ENCODE data around the gene NFIB. TPM values are rescaled to one million over a fixed set of nuclear protein-coding genes. Genes with fewer than 3 reads are reported as not detected.
A peak's percentile ranks its signal among the peaks of the same experiment; 100 is the strongest.

NFIB gene
- polyA plus RNA-seq, 2 of the 4 experiments (the other 2 are of a cell fraction), result 10.7 to 21.7 TPM

- ATAC-seq (no peak), DNase-seq (ENCODE audit: low read depth in 1 of 2, low spot score in 1 of 2) (no peak), FAIRE-seq (no peak)
- Histone ChIP-seq H3K4me2 (no peak overlapping the region), H3K4me1 (peaks cover 13% of the 10 kb centered on the region), H3K27ac (no peak overlapping the region), H3K4me3 (no peak overlapping the region), H3K9me3 (no peaks in the 10 kb centered on the region)
- ChIA-PET POLR2A (no interaction called here), CTCF (no interaction called here)
- TF ChIP-seq ATOH8 (CRISPR knock-in tag; IDR thresholded peaks at IDR 0.05; ENCODE audit: low read depth), result no peak
- no peak for TF ChIP-seq NR3C1 (IDR thresholded peaks at IDR 0.05)
- TF ChIP-seq ZFP36 (IDR thresholded peaks at IDR 0.05; ENCODE audit: borderline replicate concordance, partially characterized antibody), result no peak
- whole genome bisulfite sequencing (ENCODE audit: missing lambda C conversion rate), result 81% methylated on average over 7 of the region's 7 CpGs
Observed at GRCh38 chr9:14263707-14264483, 50.0 kb downstream of the NFIB start.

GRCh38 chr9:14262827-14263226, 51.1 kb downstream of the NFIB start:
- H3K4me2 ChIP-seq, result no peak overlapping the region
- ATAC-seq (no peak), FAIRE-seq (peak; percentile 23), DNase-seq (ENCODE audit: low read depth in 1 of 2, low spot score in 1 of 2) (no peak)
- H3K4me3 ChIP-seq, result no peak overlapping the region
- no peak for TF ChIP-seq FOSL2 (IDR thresholded peaks at IDR 0.05)
- no peak for TF ChIP-seq FOSL2 (CRISPR knock-in tag; IDR thresholded peaks at IDR 0.05)
- TF ChIP-seq, protein P1, sequence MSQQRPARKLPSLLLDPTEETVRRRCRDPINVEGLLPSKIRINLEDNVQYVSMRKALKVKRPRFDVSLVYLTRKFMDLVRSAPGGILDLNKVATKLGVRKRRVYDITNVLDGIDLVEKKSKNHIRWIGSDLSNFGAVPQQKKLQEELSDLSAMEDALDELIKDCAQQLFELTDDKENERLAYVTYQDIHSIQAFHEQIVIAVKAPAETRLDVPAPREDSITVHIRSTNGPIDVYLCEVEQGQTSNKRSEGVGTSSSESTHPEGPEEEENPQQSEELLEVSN (IDR thresholded peaks at IDR 0.05; ENCODE audit: borderline replicate concordance, low read depth), result no peak
- TF ChIP-seq TP53 (CRISPR knock-in tag; IDR thresholded peaks at IDR 0.05), result no peak
- no peak for TF ChIP-seq BHLHE40 (IDR thresholded peaks at IDR 0.05; ENCODE audit: low read depth, low read length)
- TF ChIP-seq SMC3 (IDR thresholded peaks at IDR 0.05), result no peak
- TF ChIP-seq ZNF302 (CRISPR knock-in tag; IDR thresholded peaks at IDR 0.05), result no peak
- no peak for TF ChIP-seq HOXB5 (CRISPR knock-in tag; IDR thresholded peaks at IDR 0.05)
- no peak for TF ChIP-seq MAFK (IDR thresholded peaks at IDR 0.05; ENCODE audit: partially characterized antibody)
- no peak for TF ChIP-seq EHF (CRISPR knock-in tag; IDR thresholded peaks at IDR 0.05)
- TF ChIP-seq TFCP2L1 (CRISPR knock-in tag; IDR thresholded peaks at IDR 0.05), result no peak
- no peak for TF ChIP-seq RAD21 (conservative IDR thresholded peaks at IDR 0.05 in 1 of 2, IDR thresholded peaks at IDR 0.05 in 1 of 2)
- no peak for TF ChIP-seq ZFP36 (IDR thresholded peaks at IDR 0.05; ENCODE audit: borderline replicate concordance, partially characterized antibody)
- TF ChIP-seq HES2 (IDR thresholded peaks at IDR 0.05), result no peak
- TF ChIP-seq NFE2L2 (conservative IDR thresholded peaks at IDR 0.05; ENCODE audit: low read length), result no peak
- CTCF ChIA-PET, result no interaction called here
- peaks cover 24% of the 10 kb centered on the region for H3K4me1 ChIP-seq
- POLR2A ChIA-PET, result no interaction called here
- H3K27ac ChIP-seq, result no peak overlapping the region
- 100% methylated on average over 2 of the region's 2 CpGs for WGBS (ENCODE audit: missing lambda C conversion rate)
- no peaks in the 10 kb centered on the region for H3K9me3 ChIP-seq

DNA sequence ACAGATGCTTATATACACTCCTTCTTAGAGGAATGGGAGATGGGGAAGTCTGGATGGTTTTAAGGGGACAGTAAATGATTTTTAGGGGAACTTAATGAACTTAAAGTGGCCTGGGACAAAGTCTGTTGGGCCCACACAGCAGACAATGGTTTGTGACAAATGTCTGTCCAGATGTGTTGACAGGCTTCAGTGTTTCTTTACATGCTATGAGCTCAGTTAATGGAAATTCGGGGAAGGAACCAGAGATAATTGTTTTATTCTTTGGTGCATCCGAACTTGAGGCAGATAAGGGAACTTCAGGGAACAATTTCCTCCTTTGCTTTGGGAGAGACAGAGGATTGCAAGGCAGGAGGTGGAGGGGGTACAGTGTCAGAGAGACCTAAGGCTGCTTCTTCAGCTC, 52.3 kb downstream of the NFIB start:
- no peak for ATAC-seq
- 89% methylated on average over 2 of the region's 2 CpGs for WGBS (ENCODE audit: missing lambda C conversion rate)
- TF ChIP-seq EHMT2 (IDR thresholded peaks at IDR 0.05; ENCODE audit: low read depth) (no peak), TFCP2L1 (CRISPR knock-in tag; IDR thresholded peaks at IDR 0.05) (no peak), RFX5 (IDR thresholded peaks at IDR 0.05) (no peak), POLR2A (IDR thresholded peaks at IDR 0.05; ENCODE audit: low read length) (no peak)
- TF ChIP-seq, protein P2, sequence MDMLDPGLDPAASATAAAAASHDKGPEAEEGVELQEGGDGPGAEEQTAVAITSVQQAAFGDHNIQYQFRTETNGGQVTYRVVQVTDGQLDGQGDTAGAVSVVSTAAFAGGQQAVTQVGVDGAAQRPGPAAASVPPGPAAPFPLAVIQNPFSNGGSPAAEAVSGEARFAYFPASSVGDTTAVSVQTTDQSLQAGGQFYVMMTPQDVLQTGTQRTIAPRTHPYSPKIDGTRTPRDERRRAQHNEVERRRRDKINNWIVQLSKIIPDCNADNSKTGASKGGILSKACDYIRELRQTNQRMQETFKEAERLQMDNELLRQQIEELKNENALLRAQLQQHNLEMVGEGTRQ (IDR thresholded peaks at IDR 0.05), result no peak

More for the DNA sequence above, 52.3 kb downstream of the NFIB start:
- ChIA-PET POLR2A (no interaction called here), CTCF (interaction anchor here (1.7 kb wide), 1 partner anchor 27 kb away, joined by 4 read pairs; no protein-coding TSS in a partner anchor)
- no peaks in the 10 kb centered on the region for H3K9me3 ChIP-seq
- DNase-seq (ENCODE audit: low read depth in 1 of 2, low spot score in 1 of 2), result no peak
- H3K4me2 ChIP-seq, result no peak overlapping the region
- H3K4me1 ChIP-seq, result peaks cover 30% of the 10 kb centered on the region
- H3K4me3 ChIP-seq, result no peak overlapping the region
- H3K27ac ChIP-seq, result no peak overlapping the region
- no peak for FAIRE-seq

Measured in A549 (cell line).